IPS-18c (cell line): ENCODE results near the gene NOTCH1.

Experiments
- H3K4me3 ChIP-seq: 2 replicates; pipeline ENCODE4 v1.7.0; 2013; ENCODE audit warnings: low read depth, mild to moderate bottlenecking, low read length, moderate library complexity; ENCODE audit not compliant: insufficient read depth
- H3K9me3 ChIP-seq: one replicate; pipeline ENCODE4 v1.6.1; 2013; ENCODE audit warnings: mild to moderate bottlenecking, low read length, moderate library complexity; ENCODE audit not compliant: control insufficient read depth, insufficient read depth

NOTCH1 gene

DNA sequence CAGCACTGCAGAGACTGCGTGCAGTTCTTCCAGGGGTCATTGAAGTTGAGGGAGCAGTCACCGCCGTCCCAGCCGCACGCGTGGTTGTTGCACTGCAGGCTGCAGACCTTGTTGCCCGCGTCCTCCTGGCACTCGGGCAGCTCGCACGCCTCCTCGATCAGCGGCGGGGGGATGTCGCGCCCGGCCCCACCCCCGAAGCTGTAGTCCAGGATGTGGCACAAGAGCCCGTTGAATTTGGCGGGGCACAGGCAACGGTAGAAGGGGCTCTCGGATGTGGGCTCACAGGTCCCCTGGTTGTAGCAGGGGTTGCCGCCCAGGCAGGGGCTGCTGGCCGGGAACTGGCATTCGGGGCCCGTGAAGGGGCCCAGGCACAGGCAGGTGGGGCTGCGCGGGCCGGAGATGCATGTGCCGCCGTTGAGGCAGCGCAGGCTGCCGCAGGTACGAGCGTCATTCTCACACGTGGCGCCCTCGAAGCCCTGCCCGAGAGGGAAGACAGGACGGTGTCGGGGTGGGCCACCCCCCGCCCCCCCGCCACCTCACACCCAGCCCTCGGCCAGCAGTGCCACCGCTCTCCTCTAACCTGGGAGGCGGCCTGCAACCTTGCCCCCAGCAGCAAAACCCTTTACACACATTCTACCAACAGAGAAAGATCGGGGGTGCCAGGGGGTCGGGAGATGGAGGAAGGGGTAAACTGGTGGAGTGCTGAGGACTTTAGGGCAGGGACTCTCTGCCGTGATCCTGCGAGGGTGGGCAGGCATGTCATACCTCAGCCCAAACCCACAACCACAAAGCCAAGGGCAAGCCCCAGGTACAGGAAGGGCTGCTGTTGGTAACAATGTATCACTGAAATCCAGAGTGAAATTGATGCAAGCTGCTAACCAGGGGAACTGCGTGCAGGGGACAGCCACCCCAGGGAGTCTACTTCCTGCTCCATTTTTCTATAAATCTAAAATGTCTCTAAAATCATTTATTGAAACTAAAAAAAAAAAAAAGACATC lies 40.1 kb downstream of the NOTCH1 start:
- no peak overlapping the region for H3K4me3 ChIP-seq

GRCh38 chr9:136504512-136505348 lies 41.1 kb downstream of the NOTCH1 start:
- Histone ChIP-seq H3K4me3 (no peak overlapping the region), H3K9me3 (no peaks in the 10 kb centered on the region)

More for the DNA sequence above, 40.1 kb downstream of the NOTCH1 start:
- H3K9me3 ChIP-seq = no peaks in the 10 kb centered on the region

DNA sequence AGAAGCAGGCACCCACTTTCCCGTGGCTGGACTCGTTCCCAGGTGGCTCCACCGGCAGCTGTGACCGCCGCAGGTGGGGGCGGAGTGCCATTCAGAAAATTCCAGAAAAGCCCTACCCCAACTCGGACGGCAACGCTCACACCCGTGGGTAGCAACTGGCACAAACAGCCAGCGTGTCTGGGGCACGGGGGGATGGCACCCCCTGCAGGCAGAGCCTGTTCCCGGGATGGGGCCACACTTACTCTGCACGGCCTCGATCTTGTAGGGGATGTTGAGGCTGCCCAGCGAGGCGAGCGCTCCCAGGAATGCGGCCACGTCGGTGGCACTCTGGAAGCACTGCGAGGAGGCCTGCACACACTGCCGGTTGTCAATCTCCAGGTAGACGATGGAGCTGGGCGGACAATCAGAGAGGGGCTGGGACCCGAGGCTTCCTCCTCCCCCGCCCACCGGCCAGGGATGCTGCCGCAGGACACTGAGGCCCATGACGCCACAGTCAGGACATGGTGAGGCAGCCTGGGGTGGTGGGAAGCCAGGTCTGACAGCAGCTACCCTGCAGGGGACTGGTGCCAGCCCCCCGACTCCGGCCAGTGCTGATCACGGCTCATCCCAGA lies 42.8 kb downstream of the NOTCH1 start:
- Histone ChIP-seq H3K9me3 (no peaks in the 10 kb centered on the region), H3K4me3 (no peak overlapping the region)

- Histone ChIP-seq H3K4me3 (no peak overlapping the region), H3K9me3 (no peaks in the 10 kb centered on the region)
Observed at GRCh38 chr9:136502196-136502595, 43.7 kb downstream of the NOTCH1 start.

DNA sequence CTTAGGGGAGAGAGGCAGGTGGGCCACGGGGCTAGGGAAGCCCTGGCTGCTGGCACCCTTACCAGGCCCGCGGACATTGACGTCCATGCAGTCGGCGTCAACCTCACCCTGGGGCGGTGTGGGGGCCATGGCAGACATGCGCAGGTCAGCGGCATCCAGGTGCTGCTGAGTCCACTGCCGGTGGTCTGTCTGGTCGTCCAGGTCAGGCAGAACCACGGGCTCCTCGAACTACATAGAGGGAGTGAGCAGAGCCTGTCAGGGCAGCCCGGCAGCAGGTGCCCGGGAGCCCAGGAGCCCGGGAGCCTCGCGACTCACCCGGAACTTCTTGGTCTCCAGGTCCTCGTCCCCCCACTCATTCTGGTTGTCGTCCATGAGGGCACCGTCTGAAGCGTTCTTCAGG lies 44.2 kb downstream of the NOTCH1 start:
- no peak overlapping the region for H3K4me3 ChIP-seq

DNA sequence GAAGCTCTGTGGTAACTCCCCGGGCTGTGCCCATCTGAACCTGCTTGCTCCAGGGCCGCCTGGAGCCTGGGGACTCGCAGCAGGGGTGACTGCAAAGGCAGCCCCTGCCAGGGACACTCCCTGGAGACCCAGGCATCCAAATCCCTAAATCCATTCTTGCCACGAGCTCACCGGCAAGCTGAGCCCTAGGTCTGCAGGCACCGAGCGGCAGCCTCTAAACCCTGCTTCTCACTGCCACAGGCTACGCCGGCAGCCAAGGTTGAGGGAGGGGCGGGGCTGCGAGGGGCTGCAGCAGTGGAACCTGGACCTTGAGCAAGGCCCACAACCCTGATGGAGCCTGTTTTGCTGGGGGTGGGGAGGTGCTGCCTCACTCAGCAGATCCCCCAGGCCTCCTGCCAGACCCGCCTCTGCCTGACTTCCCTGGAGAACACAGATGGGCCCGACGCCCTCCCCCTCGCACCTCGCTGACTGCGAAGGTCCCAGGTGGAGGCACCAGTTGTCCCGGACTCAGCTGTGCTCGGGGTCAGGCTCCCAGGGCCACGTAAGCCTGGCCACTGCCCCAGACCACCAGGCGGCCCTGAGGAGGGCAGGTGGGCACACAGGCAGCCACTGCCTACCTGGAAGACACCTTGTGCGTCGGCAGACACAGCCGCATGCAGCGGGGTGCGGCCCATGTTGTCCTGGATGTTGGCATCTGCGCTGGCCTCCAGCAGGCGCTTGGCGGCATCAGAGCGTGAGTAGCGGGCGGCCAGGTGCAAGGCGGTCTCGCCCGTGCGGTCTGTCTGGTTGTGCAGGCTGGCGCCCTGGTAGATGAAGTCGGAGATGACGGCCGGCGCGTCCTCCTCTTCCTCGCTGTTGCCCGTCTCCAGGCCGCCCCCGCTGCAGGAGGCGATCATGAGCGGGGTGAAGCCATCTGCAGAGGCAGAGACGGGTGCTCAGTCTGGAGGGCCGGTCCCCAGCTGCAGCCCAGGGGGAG lies 45.6 kb downstream of the NOTCH1 start:
- Histone ChIP-seq H3K4me3 (no peak overlapping the region), H3K9me3 (no peaks in the 10 kb centered on the region)

More for the DNA sequence above, 44.2 kb downstream of the NOTCH1 start:
- H3K9me3 ChIP-seq = no peaks in the 10 kb centered on the region

- Histone ChIP-seq H3K9me3 (no peaks in the 10 kb centered on the region), H3K4me3 (no peak overlapping the region)
Observed at GRCh38 chr9:136499071-136499934, 46.5 kb downstream of the NOTCH1 start.

- Histone ChIP-seq H3K4me3 (no peak overlapping the region), H3K9me3 (no peaks in the 10 kb centered on the region)
Observed at GRCh38 chr9:136497916-136498695, 47.7 kb downstream of the NOTCH1 start.

GRCh38 chr9:136496801-136497620 lies 48.8 kb downstream of the NOTCH1 start:
- no peaks in the 10 kb centered on the region for H3K9me3 ChIP-seq
- no peak overlapping the region for H3K4me3 ChIP-seq

DNA sequence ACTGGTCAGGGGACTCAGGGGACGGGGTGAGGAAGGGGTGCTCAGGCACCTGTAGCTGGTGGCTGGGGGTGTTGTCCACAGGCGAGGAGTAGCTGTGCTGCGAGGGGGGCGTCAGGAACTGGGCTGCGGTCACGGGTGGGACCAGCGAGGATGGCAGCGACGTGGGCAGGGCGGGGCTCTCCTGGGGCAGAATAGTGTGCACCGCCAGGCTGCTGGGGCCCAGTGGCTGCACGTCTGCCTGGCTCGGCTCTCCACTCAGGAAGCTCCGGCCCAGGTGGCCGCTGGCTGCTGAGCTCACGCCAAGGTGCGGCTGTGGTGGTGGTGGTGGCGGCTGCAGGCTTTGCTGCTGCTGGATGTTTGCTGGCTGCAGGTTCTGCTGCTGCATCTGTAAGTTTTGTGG lies 49.7 kb downstream of the NOTCH1 start:
- no peaks in the 10 kb centered on the region for H3K9me3 ChIP-seq
- no peak overlapping the region for H3K4me3 ChIP-seq

GRCh38 chr9:136495238-136495800 lies 50.5 kb downstream of the NOTCH1 start:
- H3K9me3 ChIP-seq = no peaks in the 10 kb centered on the region

DNA sequence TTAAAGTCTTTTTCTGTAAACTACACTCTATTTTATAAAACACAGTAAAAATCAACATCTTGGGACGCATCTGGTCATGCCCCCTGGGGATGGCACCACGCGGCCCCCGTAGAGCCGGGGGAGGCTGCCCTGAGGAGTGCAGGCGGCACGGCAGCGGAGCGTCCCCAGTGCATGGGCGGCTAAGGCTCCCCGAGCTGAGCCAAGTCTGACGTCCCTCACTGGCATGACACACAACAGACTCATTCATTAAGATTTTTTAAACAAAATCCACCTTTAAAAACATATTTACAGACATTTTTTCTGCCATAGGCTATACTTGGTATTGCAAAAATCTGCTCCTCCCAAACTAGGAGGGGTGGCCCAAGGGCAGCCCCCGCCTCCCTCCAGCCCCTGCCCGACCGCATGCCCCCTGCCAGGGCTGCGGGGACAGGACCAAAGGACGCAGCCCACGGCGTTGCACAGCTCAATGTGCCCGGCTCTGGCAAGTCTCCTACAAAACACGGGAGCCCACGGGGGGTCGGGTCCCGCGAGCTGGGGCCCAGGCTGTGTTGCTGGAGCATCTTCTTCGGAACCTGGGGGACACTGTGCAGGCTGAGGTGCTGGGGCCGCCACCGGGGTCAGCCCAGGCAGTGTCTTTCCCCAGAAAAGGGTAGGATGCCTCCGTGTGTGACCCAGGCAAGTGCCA lies 51.2 kb downstream of the NOTCH1 start:
- H3K4me3 ChIP-seq = no peak overlapping the region

More at GRCh38 chr9:136495238-136495800, 50.5 kb downstream of the NOTCH1 start:
- no peak overlapping the region for H3K4me3 ChIP-seq

DNA sequence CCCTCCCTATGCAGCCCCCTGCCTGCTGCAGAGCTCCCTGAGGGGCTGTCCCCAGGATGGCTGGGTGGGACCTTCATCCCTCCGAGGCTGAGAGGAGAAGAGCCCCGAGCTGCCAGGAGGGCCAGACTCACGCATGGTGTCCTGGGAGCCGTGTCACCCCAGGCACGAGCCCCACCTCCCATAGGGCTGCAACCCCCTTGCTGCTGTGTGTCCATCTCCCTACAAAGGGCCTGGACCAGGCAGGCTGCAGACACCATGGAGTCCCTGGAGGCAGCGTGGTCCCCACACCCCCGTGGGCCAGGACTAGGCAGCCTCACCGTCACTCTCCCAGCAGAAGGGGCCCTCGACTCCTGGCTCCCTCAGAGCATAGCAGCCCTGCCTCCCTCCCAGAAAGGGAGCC lies 51.8 kb downstream of the NOTCH1 start:
- H3K4me3 ChIP-seq = no peak overlapping the region
- no peaks in the 10 kb centered on the region for H3K9me3 ChIP-seq

More for the DNA sequence above, 51.2 kb downstream of the NOTCH1 start:
- H3K9me3 ChIP-seq = no peaks in the 10 kb centered on the region
